Ecto neural progenitor cell (in vitro differentiated cells): Measurements from ENCODE around the gene MOV10.
A peak's percentile ranks its signal among the peaks of the same experiment; 100 is the strongest.
"Not testable (repeated sequence)": the region's sequence is repeated elsewhere in the genome, so short reads cannot be mapped to it uniquely, and the experiment has no call there.

Experiments used
- DNase-seq: peaks from one replicate; pipeline ENCODE4 v3.0.0-alpha.2; 2018; ENCODE audit warnings: low spot score

MOV10 gene

GRCh38 chr1:112674440-112674985 lies at the start of gene MOV10:
Gene MOV10, plus strand, starts transcription at chr1:112674659. Its CDS starts 254 bp downstream, at chr1:112674913.
- peak; percentile 84 for DNase-seq

DNA sequence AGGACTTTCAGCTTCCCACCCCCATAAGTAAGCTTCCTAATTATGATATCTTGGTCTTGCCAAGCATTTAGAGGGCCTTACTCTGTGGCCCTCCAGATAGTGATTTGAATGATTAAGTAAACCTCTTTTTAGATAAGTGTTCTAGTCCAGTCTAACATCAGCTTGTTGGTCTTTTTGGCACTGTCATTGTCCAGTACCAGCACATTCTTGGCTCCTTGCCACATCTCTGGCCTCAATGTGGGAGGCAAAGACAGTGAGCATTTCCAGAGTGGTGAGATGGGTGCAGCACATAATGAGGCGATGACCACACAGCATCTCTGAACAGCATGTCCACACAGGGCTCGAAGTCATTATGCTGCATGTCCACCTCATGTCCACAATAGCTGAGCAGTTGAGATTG lies 48.8 kb upstream of the MOV10 start:
- DNase-seq, result no peak

- no peak for DNase-seq
Observed at GRCh38 chr1:112626193-112626592, 48.3 kb upstream of the MOV10 start.

- DNase-seq, result no peak
Observed at GRCh38 chr1:112626887-112627286, 47.6 kb upstream of the MOV10 start.

- no peak for DNase-seq
Observed at GRCh38 chr1:112628516-112628915, 45.9 kb upstream of the MOV10 start.

GRCh38 chr1:112629256-112629655 lies 45.2 kb upstream of the MOV10 start:
- no peak for DNase-seq

DNA sequence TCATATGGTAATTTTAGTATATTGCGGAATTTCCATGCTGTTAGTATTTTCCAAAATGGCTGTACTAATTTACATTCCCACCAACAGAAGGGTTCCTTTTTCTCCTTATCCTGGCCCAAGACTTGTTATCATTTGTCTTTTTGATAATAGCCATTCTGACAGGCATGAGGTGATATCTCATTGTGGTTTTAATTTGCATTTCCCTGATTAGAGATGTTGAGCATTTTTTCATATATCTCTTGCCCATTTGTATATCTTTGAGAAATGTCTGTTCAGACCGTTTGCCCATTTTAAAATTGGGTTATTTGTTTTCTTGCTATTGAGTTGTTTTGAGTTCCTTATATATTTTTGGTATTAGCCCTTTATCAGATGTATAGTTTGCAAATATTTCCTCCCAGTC lies 40.8 kb upstream of the MOV10 start:
- no peak for DNase-seq

- no peak for DNase-seq
Observed at GRCh38 chr1:112634367-112634766, 40.1 kb upstream of the MOV10 start.

GRCh38 chr1:112636056-112636455 lies 38.4 kb upstream of the MOV10 start:
- DNase-seq, result no peak

DNA sequence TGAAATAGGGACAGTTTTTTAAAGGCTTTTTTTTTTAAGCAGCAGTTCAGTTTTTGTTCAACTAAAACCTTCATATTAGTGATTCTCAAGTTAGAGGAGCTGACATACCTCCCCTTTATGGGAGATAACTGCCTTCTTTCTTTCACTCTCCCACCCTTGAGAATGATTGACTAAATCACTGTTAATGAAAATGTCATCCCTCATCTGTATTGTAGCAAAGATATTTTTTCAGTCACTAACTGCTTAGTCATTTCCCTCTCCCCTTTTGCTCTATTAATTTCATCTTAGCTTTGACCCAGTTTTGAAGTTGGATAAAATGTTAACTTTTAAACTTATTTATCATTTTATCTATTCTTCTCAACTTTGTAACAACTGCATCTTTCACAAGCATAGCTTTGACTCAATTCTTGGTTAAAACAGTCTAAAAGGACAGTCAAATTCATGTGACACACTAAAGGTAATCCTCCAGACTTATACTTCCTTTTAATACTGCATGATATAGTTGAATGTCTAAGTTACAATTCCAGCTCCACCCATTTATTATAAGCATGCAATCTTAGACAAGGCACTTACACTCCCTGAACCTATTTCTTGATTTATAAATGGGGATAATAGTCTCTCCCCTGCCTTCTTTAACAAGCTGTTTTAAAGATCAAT lies 37.7 kb upstream of the MOV10 start:
- DNase-seq, result no peak

GRCh38 chr1:112637254-112638109 lies 37.0 kb upstream of the MOV10 start:
- DNase-seq, result no peak

- no peak for DNase-seq
Observed at GRCh38 chr1:112638110-112638428, 36.4 kb upstream of the MOV10 start.

GRCh38 chr1:112640437-112640836 lies 34.0 kb upstream of the MOV10 start:
- not testable (repeated sequence) for DNase-seq

DNA sequence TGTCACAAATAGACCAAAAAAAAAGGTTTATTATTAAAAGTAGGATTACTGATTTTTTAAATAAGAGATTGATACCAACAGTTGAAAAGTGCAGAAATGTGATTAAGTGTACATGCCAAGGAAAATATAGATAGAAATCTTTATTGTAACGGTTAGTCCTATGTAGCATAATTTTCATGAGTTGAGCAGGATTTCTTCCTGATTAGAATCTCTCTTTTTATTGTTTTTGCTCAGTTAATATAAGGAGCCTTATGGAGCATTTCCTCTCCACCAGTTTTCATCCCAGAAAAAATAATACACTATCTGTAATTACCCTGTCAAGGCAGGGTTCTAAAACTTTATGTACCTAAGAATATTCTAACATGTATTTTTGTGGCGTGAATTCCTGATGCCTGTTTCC lies 31.4 kb upstream of the MOV10 start:
- no peak for DNase-seq

- DNase-seq, result no peak
Observed at GRCh38 chr1:112646225-112646624, 28.2 kb upstream of the MOV10 start.

- no peak for DNase-seq
Observed at GRCh38 chr1:112651205-112651604, 23.3 kb upstream of the MOV10 start.

- no peak for DNase-seq
Observed at GRCh38 chr1:112665857-112666256, 8.6 kb upstream of the MOV10 start.

- no peak for DNase-seq
Observed at GRCh38 chr1:112666946-112667345, 7.5 kb upstream of the MOV10 start.

DNA sequence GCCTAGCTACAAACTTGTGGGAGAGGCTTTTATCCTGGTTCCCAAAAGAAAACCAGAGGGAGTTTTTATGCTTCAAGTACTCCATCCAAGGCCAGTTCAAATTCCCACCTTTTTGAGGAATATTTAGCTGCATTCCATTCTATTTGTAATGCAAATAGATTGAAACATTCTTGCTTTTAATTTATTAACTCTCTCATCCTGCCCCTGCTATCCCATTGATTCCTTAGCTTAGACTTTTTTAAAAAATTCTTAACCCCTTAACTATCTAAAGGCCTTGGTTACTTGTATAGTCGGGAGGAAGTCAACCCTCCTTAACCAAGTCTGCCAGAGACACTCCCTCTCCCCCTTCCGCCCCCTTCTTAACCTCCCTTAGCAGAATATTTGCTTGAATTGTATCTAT lies 2.5 kb upstream of the MOV10 start:
- DNase-seq, result no peak

- DNase-seq, result no peak
Observed at GRCh38 chr1:112672842-112673241, 1.6 kb upstream of the MOV10 start.

DNA sequence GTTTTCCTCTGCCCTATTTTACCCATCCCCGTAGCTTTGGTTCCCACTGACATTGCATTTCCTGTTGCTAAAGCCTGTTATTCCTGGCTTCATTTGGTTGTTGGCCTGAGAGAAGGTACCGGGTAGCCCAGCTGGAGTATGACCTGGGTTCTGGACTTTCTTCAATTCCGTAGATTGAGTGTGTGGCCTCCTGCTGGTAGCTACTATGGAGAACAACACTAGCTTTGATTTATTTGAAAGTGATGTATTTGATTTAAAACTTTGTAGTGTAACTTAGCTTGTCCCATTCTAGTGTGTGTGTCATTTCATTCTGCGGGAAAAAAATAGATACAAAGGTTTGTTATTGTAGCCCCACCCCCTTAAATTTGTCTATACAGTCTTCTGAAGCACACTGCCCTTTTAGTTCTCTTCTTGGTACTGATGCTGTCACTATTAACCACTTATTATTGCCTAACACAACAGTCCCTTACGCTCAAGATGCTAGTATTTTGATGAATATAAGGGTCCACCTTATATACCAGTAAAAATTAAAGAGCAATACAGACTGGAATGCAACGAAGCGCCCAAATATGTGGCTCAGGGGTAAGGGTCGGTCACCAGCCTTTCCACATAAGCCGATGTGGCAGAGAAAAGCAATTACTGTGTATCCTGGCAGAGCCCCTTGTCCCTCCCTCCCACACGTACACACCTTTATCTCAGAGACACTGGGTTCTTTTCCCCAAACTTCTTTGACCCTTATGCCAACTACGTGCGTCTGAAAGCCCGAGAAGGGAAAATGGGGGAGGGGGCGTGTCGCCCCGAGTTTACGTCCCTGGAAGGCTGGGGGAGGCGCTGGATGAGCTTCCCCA lies 643 bp upstream of the MOV10 start:
- no peak for DNase-seq

- DNase-seq, result peak; percentile 81
Observed at GRCh38 chr1:112674986-112675727, 698 bp downstream of the MOV10 start.
